ENCODE data around the gene PRKG1. TPM values are rescaled to one million over a fixed set of nuclear protein-coding genes. Genes with fewer than 3 reads are reported as not detected.

PRKG1 gene
- total RNA-seq, 2 experiments from 2014 or later, result not detected

DNA sequence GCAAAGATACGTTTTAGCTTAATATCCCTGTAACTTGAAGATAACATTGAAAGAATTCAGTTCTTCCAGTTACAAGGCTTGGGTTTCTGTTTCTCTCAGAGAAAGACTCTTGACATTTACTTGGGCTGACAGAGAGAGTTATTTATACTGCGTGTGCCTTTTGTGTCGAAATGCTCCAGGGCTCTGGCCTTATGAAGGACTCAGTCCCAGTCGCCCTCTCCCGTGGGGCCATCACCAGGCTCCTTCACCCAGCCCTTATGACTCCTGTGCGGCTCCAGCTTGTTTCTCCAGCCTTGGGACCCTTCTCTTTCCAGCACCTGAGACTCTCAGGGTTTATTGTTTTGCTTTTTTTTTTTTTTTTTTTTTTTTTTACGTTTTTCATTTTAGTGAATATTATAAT is 997.5 kb downstream of the PRKG1 start:
- no peak for DNase-seq
- no peak overlapping the region for H3K4me3 Mint-ChIP-seq
- no peak overlapping the region for H3K27ac Mint-ChIP-seq
- H3K36me3 Mint-ChIP-seq (ENCODE audit: low read depth), result no peaks in the 10 kb centered on the region
- no peaks in the 10 kb centered on the region for H3K9me3 Mint-ChIP-seq
- no peaks in the 10 kb centered on the region for H3K4me1 Mint-ChIP-seq (ENCODE audit: low read depth)
- H3K27me3 Mint-ChIP-seq (ENCODE audit: low read depth), result no peaks in the 10 kb centered on the region
- intact Hi-C loops (cut with micrococcal nuclease), result no loop called here
- CTCF ChIA-PET, result no interaction called here

DNA sequence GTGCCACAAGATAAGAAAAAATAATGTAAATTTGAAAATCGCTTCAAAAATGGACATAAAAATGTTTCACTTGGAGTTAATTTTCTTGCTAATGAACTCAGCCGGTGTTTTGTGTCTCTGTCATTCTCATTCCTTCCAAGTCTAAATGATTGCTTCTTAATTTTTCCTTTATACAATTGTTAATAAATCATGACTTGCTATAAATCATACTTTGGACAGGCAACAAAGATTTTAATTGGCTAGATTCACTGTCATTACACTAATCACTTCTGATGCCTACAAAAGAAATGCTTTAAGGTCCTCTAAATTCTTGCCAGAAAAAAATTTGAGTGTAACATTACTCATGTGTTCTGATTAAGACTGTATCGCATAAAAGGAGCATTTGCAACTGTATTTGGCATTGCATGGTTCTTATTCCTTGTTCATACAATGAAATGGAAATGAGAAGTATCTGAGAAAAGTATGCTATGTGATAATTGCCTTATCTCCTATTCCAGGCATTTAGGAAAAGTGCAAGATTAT is 1000.3 kb downstream of the PRKG1 start:
- Mint-ChIP-seq H3K4me1 (ENCODE audit: low read depth) (no peaks in the 10 kb centered on the region), H3K27ac (no peak overlapping the region), H3K27me3 (ENCODE audit: low read depth) (no peaks in the 10 kb centered on the region), H3K36me3 (ENCODE audit: low read depth) (no peaks in the 10 kb centered on the region), H3K9me3 (no peaks in the 10 kb centered on the region), H3K4me3 (no peak overlapping the region)
- DNase-seq, result no peak
- intact Hi-C loops (cut with micrococcal nuclease), result no loop called here
- CTCF ChIA-PET, result no interaction called here

DNA sequence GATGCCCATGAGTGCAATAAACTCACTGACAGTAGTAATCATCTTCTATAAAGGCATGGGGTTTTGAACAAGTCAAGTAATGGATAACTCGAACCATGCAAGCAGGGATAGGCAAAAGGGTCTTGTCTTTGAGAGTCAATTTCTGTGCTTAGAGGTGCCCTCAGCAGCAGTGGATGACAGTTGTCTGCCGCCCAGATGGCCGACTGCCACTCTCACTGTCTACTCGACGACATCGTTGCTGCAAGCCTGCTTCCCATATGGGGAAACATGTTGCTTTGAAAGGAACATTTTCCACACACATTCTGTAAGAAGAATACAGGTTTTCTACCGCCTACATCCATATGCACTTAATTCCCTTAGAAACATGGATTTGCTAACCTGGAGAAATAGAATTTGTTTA is 1003.5 kb downstream of the PRKG1 start:
- no peaks in the 10 kb centered on the region for H3K36me3 Mint-ChIP-seq (ENCODE audit: low read depth)
- no peak for DNase-seq
- intact Hi-C loops (cut with micrococcal nuclease), result no loop called here
- CTCF ChIA-PET, result no interaction called here
- H3K4me1 Mint-ChIP-seq (ENCODE audit: low read depth), result no peaks in the 10 kb centered on the region
- H3K9me3 Mint-ChIP-seq, result no peaks in the 10 kb centered on the region
- H3K4me3 Mint-ChIP-seq, result no peak overlapping the region
- no peaks in the 10 kb centered on the region for H3K27me3 Mint-ChIP-seq (ENCODE audit: low read depth)
- H3K27ac Mint-ChIP-seq, result no peak overlapping the region

DNA sequence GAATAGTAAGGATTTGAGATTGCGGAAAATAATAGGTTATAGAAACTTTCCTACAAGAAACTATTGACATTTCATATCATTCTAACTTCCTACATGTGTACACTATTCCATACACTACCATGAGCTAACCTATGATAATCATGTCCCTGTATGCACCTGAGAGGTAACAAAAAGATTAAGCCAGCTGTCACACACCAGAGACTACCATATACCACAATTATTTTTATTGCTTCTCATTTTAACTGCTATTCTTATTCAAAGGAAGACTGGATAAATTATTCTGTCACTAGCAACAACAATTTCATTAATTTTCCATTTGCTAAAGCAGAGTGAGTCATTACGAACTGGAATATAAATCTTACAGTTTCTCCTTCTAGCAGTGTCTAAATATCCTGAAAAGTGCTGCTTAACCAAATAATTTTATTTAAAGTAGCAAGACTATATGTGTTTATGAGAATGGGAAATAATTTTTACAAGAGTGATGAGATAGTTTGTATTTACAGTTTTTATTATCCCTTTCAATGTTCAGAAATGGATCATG is 1004.2 kb downstream of the PRKG1 start:
- Mint-ChIP-seq H3K4me1 (ENCODE audit: low read depth) (no peaks in the 10 kb centered on the region), H3K36me3 (ENCODE audit: low read depth) (no peaks in the 10 kb centered on the region), H3K27ac (no peak overlapping the region), H3K27me3 (ENCODE audit: low read depth) (no peaks in the 10 kb centered on the region), H3K9me3 (no peaks in the 10 kb centered on the region), H3K4me3 (no peak overlapping the region)
- DNase-seq, result no peak
- intact Hi-C loops (cut with micrococcal nuclease), result no loop called here
- CTCF ChIA-PET, result no interaction called here

GRCh38 chr10:52082307-52082706 is 1008.0 kb downstream of the PRKG1 start:
- Mint-ChIP-seq H3K27ac (no peak overlapping the region), H3K27me3 (ENCODE audit: low read depth) (no peaks in the 10 kb centered on the region), H3K4me3 (no peak overlapping the region), H3K36me3 (ENCODE audit: low read depth) (no peaks in the 10 kb centered on the region), H3K4me1 (ENCODE audit: low read depth) (no peaks in the 10 kb centered on the region), H3K9me3 (no peaks in the 10 kb centered on the region)
- CTCF ChIA-PET, result no interaction called here
- intact Hi-C loops (cut with micrococcal nuclease), result no loop called here
- DNase-seq, result no peak

- no peaks in the 10 kb centered on the region for H3K4me1 Mint-ChIP-seq (ENCODE audit: low read depth)
- CTCF ChIA-PET, result no interaction called here
- intact Hi-C loops (cut with micrococcal nuclease), result no loop called here
Measured at GRCh38 chr10:52083422-52083821, 1009.1 kb downstream of the PRKG1 start.

GRCh38 chr10:52092390-52092789 is 1018.1 kb downstream of the PRKG1 start:
- Mint-ChIP-seq H3K27ac (no peak overlapping the region), H3K36me3 (ENCODE audit: low read depth) (no peaks in the 10 kb centered on the region), H3K4me3 (no peak overlapping the region), H3K27me3 (ENCODE audit: low read depth) (peaks cover 3% of the 10 kb centered on the region), H3K4me1 (ENCODE audit: low read depth) (no peaks in the 10 kb centered on the region), H3K9me3 (peaks cover 1% of the 10 kb centered on the region)
- CTCF ChIA-PET, result no interaction called here
- intact Hi-C loops (cut with micrococcal nuclease), result no loop called here
- DNase-seq, result no peak

More at GRCh38 chr10:52083422-52083821, 1009.1 kb downstream of the PRKG1 start:
- H3K4me3 Mint-ChIP-seq, result no peak overlapping the region
- H3K27ac Mint-ChIP-seq, result no peak overlapping the region
- H3K36me3 Mint-ChIP-seq (ENCODE audit: low read depth), result no peaks in the 10 kb centered on the region
- no peaks in the 10 kb centered on the region for H3K9me3 Mint-ChIP-seq
- no peaks in the 10 kb centered on the region for H3K27me3 Mint-ChIP-seq (ENCODE audit: low read depth)
- DNase-seq, result no peak

DNA sequence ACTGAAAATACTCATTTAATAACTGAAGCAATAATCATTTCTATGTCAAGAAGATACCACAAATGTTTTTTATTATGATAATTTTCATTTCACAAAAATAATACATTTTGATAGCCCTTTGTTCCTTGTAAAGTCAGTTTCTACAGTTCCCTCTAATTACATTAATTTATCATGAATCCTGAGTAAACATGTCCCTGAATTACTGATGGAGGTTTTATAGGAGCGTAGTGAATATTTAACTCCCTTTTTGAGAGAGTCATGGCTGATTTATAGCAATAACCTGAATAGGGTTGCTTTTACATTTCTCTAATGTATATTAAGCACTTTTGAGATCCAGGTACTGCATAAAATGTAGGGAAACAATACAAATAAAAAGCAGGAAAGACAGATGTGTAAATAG is 1023.8 kb downstream of the PRKG1 start:
- Mint-ChIP-seq H3K4me3 (no peak overlapping the region), H3K9me3 (peaks cover 1% of the 10 kb centered on the region), H3K27me3 (ENCODE audit: low read depth) (peaks cover 3% of the 10 kb centered on the region), H3K36me3 (ENCODE audit: low read depth) (no peaks in the 10 kb centered on the region), H3K4me1 (ENCODE audit: low read depth) (no peaks in the 10 kb centered on the region), H3K27ac (no peak overlapping the region)
- CTCF ChIA-PET, result no interaction called here
- intact Hi-C loops (cut with micrococcal nuclease), result no loop called here
- no peak for DNase-seq

GRCh38 chr10:52099026-52099600 is 1024.8 kb downstream of the PRKG1 start:
- Mint-ChIP-seq H3K27me3 (ENCODE audit: low read depth) (peaks cover 3% of the 10 kb centered on the region), H3K27ac (no peak overlapping the region), H3K36me3 (ENCODE audit: low read depth) (no peaks in the 10 kb centered on the region), H3K4me3 (no peak overlapping the region), H3K4me1 (ENCODE audit: low read depth) (no peaks in the 10 kb centered on the region), H3K9me3 (peaks cover 1% of the 10 kb centered on the region)
- no peak for DNase-seq
- CTCF ChIA-PET, result no interaction called here
- intact Hi-C loops (cut with micrococcal nuclease), result no loop called here

GRCh38 chr10:52100011-52100547 is 1025.8 kb downstream of the PRKG1 start:
- intact Hi-C loops (cut with micrococcal nuclease), result no loop called here
- Mint-ChIP-seq H3K36me3 (ENCODE audit: low read depth) (no peaks in the 10 kb centered on the region), H3K9me3 (peaks cover 1% of the 10 kb centered on the region), H3K27ac (no peak overlapping the region), H3K4me3 (no peak overlapping the region), H3K27me3 (ENCODE audit: low read depth) (peaks cover 1% of the 10 kb centered on the region), H3K4me1 (ENCODE audit: low read depth) (no peaks in the 10 kb centered on the region)
- DNase-seq, result no peak
- CTCF ChIA-PET, result no interaction called here

DNA sequence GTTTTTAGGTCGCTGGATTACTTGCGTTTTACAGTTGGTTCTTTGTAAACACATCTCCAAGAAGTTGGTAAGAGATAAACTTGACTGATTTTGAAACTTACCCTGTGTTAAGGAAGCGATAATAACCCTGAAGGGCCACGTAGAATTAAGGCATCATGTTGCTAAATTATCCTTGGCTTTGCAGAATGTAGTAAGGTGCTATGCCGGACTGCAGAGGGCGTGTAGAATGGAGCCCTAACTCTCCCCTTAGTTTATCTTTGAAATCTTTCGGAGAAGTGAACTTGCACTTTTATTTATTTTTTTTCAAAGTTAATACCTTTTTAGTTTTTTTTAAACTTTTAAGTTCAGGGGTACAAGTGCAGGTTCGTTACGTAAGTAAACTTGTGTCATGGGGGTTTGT is 1031.0 kb downstream of the PRKG1 start:
- Mint-ChIP-seq H3K4me3 (no peak overlapping the region), H3K4me1 (ENCODE audit: low read depth) (no peaks in the 10 kb centered on the region), H3K27ac (no peak overlapping the region), H3K9me3 (no peaks in the 10 kb centered on the region), H3K36me3 (ENCODE audit: low read depth) (no peaks in the 10 kb centered on the region), H3K27me3 (ENCODE audit: low read depth) (no peaks in the 10 kb centered on the region)
- intact Hi-C loops (cut with micrococcal nuclease), result no loop called here
- CTCF ChIA-PET, result no interaction called here
- DNase-seq, result no peak

GRCh38 chr10:52106011-52106410 is 1031.7 kb downstream of the PRKG1 start:
- Mint-ChIP-seq H3K27ac (no peak overlapping the region), H3K9me3 (no peaks in the 10 kb centered on the region), H3K27me3 (ENCODE audit: low read depth) (no peaks in the 10 kb centered on the region), H3K4me1 (ENCODE audit: low read depth) (no peaks in the 10 kb centered on the region), H3K36me3 (ENCODE audit: low read depth) (no peaks in the 10 kb centered on the region), H3K4me3 (no peak overlapping the region)
- CTCF ChIA-PET, result no interaction called here
- DNase-seq, result no peak
- intact Hi-C loops (cut with micrococcal nuclease), result no loop called here

GRCh38 chr10:52106899-52107298 is 1032.6 kb downstream of the PRKG1 start:
- Mint-ChIP-seq H3K27me3 (ENCODE audit: low read depth) (no peaks in the 10 kb centered on the region), H3K4me1 (ENCODE audit: low read depth) (no peaks in the 10 kb centered on the region), H3K36me3 (ENCODE audit: low read depth) (no peaks in the 10 kb centered on the region), H3K4me3 (no peak overlapping the region), H3K9me3 (no peaks in the 10 kb centered on the region), H3K27ac (no peak overlapping the region)
- DNase-seq, result no peak
- CTCF ChIA-PET, result no interaction called here
- intact Hi-C loops (cut with micrococcal nuclease), result no loop called here

Data from activated naive CD4-positive, alpha-beta T cell treated with anti-CD3 and anti-CD28 coated beads for 36 hours (primary cell).